ENCODE data around the gene NHSL1. TPM values are rescaled to one million over a fixed set of nuclear protein-coding genes. Genes with fewer than 3 reads are reported as not detected.

NHSL1 gene
- polyA plus RNA-seq, 3 donors from 2014 or later: 0.09 TPM; not detected in 2

DNA sequence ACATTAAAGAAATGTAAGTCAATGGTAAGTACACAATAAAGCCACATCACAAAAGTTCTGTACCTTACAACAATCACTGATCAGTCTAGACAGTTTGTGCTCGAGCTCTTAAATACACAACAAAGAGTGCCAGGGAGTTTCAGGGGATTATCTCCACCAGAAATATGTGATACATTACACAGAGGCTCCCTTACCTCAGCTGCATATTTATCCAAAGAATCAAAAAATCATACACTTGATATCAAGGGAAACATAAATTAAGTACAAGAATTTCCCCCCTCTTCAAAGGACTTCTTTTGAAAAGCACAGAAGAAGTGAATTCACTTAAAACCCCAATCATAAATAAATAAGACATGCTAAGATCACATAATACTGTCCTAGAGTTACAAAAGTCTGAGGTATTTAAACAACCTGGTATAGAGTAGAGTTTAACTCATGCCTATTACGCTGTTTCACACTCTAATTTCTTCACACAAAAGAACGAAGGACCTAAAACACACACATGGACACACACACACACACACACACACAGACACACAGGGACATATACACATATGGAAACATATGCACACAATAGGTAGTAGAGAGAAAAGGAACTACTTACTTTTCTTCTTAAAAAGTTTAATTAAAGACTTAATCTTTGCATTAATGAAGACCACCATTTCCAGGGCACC is 528 bp downstream of the NHSL1 start:
- no peak for DNase-seq
- Mint-ChIP-seq H3K9me3 (no peaks in the 10 kb centered on the region), H3K36me3 (no peaks in the 10 kb centered on the region), H3K4me3 (no peak overlapping the region), H3K27me3 (ENCODE audit: low read depth in 3 of 3) (peaks cover 0 to 9% (median 7%) of the 10 kb centered on the region in 3 donors), H3K4me1 (no peaks in the 10 kb centered on the region), H3K27ac (no peak overlapping the region)

DNA sequence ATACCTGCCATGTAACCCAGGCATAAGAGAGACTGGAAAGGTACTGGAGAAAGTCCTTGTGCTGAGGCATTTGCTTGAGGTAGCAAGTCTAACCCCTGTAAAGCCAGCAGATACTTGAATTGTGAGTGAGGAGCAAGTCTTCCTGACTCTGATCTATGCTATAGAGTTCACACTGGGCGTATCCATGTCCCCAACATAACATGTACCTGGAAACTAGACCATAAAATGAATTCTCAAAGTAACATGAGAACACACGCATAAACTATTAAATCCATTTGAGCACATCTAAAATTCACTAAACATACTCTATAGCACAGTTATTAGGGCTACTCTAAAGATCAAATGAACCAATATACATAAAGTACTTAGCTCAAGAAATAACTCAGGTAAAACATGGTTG is 2.0 kb downstream of the NHSL1 start:
- Mint-ChIP-seq H3K9me3 (no peaks in the 10 kb centered on the region), H3K4me3 (no peak overlapping the region), H3K4me1 (no peaks in the 10 kb centered on the region), H3K36me3 (no peaks in the 10 kb centered on the region), H3K27ac (no peak overlapping the region), H3K27me3 (ENCODE audit: low read depth in 3 of 3) (peaks cover 0 to 14% (median 9%) of the 10 kb centered on the region in 3 donors)
- no peak for DNase-seq

DNA sequence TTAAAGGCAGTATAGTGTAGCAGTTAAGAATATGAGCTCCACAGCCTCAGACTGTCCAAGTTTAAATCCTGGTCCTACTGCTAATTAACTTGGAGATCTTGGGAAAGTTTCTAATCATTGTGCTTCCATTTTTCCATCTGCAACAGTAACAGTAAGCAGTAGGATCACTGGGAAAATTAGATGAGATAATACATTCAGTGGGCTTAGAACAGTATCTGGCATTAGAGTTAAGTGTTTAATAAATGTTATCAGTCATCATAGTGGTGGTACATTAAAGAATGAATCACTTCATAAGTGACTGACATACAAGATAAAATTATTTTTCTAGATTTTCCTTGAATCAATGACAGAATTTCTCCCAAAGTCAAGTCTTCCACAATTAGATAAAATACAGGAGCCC is 5.0 kb downstream of the NHSL1 start:
- no peak for DNase-seq
- Mint-ChIP-seq H3K9me3 (no peaks in the 10 kb centered on the region), H3K27ac (no peak overlapping the region), H3K36me3 (no peaks in the 10 kb centered on the region), H3K4me3 (no peak overlapping the region), H3K4me1 (no peaks in the 10 kb centered on the region), H3K27me3 (ENCODE audit: low read depth in 3 of 3) (peaks cover 2 to 15% (median 9%) of the 10 kb centered on the region in 3 donors)

- H3K27ac Mint-ChIP-seq: no peak overlapping the region
- no peak overlapping the region for H3K4me3 Mint-ChIP-seq
- H3K4me1 Mint-ChIP-seq: no peaks in the 10 kb centered on the region
- no peaks in the 10 kb centered on the region for H3K9me3 Mint-ChIP-seq
- no peaks in the 10 kb centered on the region for H3K36me3 Mint-ChIP-seq
- DNase-seq: no peak
- peaks cover 2 to 18% (median 9%) of the 10 kb centered on the region in 3 donors for H3K27me3 Mint-ChIP-seq (ENCODE audit: low read depth in 3 of 3)
Measured at GRCh38 chr6:138493413-138493812, 5.9 kb downstream of the NHSL1 start.

DNA sequence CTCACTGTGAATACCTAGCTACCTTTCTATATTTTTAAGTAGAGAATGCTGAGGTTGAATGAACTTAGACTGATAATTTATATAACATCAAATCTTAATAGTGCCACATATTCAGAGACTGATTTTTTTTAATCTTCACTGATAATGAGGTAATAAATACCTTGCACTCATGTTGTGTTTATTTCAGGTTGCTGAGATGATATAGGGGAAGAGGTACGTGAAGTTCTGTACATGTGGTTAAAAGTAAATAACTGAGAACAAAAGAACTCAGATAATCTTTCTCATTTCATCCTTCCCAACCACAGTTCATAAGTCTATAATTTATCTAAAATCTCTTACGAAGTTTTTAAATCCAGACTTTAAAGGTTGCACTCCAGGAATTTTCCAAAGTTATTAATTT is 6.4 kb downstream of the NHSL1 start:
- no peaks in the 10 kb centered on the region for H3K36me3 Mint-ChIP-seq
- no peak overlapping the region for H3K4me3 Mint-ChIP-seq
- H3K27me3 Mint-ChIP-seq (ENCODE audit: low read depth in 3 of 3): peaks cover 2 to 18% (median 5%) of the 10 kb centered on the region in 3 donors
- no peak for DNase-seq
- H3K4me1 Mint-ChIP-seq: no peaks in the 10 kb centered on the region
- no peak overlapping the region for H3K27ac Mint-ChIP-seq
- no peaks in the 10 kb centered on the region for H3K9me3 Mint-ChIP-seq

DNA sequence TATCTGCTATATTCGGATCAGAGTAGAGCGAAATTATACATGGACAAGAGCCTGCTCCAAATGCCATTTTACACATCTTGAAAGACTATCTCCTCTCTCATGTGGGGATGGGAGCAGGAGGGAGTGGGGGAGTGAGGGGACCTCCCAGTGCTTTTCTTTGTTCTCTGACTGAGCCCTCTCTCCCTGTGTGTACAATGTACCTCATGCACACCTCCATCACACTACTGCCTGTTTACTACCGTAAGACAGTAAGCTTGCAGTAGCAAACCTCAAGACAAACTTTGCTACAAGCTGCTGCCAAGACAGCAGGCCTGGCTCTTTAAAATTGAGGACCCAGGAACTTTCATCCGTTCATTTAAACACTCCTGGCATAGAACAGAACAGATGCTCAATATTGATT is 7.2 kb downstream of the NHSL1 start:
- no peaks in the 10 kb centered on the region for H3K9me3 Mint-ChIP-seq
- H3K27me3 Mint-ChIP-seq (ENCODE audit: low read depth in 3 of 3): peaks cover 2 to 19% (median 2%) of the 10 kb centered on the region in 3 donors
- no peaks in the 10 kb centered on the region for H3K4me1 Mint-ChIP-seq
- H3K27ac Mint-ChIP-seq: no peak overlapping the region
- DNase-seq: no peak
- H3K36me3 Mint-ChIP-seq: no peaks in the 10 kb centered on the region
- no peak overlapping the region for H3K4me3 Mint-ChIP-seq

DNA sequence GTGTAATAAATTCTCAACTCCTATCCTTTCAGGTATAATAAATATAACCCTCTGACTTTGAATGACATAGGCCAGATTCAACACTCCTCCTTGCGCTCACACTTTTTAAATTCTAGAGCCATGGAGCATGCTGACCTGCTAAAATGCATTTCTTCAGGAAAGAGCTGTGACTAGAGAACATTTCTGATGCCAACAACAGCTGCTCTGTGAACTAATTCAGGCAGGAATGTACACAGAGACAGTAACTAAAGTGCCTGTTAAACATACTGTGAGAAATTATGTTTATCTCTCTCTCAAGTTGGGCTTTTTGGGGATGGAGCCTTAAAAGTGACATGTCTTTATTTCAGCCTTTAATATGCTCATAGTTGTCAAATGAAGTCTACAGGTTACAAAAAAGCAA is 8.3 kb downstream of the NHSL1 start:
- no peak overlapping the region for H3K4me3 Mint-ChIP-seq
- no peak overlapping the region for H3K27ac Mint-ChIP-seq
- H3K4me1 Mint-ChIP-seq: no peaks in the 10 kb centered on the region
- no peaks in the 10 kb centered on the region for H3K9me3 Mint-ChIP-seq
- no peak for DNase-seq
- H3K27me3 Mint-ChIP-seq (ENCODE audit: low read depth in 3 of 3): peaks cover 0 to 21% (median 2%) of the 10 kb centered on the region in 3 donors
- H3K36me3 Mint-ChIP-seq: no peaks in the 10 kb centered on the region

DNA sequence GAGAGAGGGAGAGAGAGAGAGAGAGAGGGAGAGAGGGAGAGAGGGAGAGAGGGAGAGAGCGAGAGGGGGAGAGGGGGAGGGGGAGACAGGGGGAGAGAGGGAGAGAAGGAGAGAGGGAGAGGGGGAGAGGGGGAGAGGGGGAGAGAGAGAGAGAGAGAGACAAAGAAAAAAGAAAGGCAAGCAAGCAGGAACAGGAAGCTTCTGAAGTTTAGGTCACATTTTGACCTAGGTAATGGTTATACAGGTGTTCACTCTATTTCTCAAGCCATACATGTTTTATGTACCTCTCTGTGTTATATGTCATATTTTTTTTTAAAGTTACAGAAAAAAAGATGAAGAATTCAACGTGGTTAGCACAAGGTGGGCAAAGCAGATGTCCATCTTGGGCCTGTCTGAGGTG is 9.4 kb downstream of the NHSL1 start:
- H3K9me3 Mint-ChIP-seq: no peaks in the 10 kb centered on the region
- no peak overlapping the region for H3K27ac Mint-ChIP-seq
- no peak for DNase-seq
- no peak overlapping the region for H3K4me3 Mint-ChIP-seq
- no peaks in the 10 kb centered on the region for H3K4me1 Mint-ChIP-seq
- H3K27me3 Mint-ChIP-seq (ENCODE audit: low read depth in 3 of 3): peaks cover 2 to 19% (median 4%) of the 10 kb centered on the region in 3 donors
- H3K36me3 Mint-ChIP-seq: no peaks in the 10 kb centered on the region

DNA sequence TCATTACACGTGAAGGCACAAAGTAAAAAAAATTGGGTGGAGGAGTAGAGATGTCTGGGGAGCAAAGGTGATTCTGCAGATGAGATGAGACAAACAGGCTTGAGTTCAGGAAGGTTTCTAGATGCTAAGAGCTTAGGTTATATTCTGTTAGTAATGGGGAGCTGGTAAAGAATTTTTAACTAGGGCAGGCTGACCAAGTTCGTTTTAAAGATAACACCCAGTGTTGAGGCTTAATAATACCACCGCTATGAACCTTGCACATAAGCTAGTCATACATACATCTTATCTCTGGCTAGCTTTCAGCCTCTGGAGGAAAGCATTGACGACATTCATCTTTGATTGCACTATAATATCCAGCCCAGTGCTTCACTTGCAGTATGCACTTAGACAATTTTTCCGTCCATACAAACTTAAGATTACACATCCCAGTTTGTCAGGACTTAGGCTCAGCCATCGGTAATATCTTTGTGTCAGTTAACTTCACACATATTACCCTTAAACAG is 12.1 kb downstream of the NHSL1 start:
- no peak for DNase-seq
- Mint-ChIP-seq H3K4me1 (no peaks in the 10 kb centered on the region), H3K36me3 (no peaks in the 10 kb centered on the region), H3K4me3 (no peak overlapping the region), H3K27ac (no peak overlapping the region), H3K27me3 (ENCODE audit: low read depth in 3 of 3) (peaks cover 2 to 10% (median 4%) of the 10 kb centered on the region in 3 donors), H3K9me3 (no peaks in the 10 kb centered on the region)

DNA sequence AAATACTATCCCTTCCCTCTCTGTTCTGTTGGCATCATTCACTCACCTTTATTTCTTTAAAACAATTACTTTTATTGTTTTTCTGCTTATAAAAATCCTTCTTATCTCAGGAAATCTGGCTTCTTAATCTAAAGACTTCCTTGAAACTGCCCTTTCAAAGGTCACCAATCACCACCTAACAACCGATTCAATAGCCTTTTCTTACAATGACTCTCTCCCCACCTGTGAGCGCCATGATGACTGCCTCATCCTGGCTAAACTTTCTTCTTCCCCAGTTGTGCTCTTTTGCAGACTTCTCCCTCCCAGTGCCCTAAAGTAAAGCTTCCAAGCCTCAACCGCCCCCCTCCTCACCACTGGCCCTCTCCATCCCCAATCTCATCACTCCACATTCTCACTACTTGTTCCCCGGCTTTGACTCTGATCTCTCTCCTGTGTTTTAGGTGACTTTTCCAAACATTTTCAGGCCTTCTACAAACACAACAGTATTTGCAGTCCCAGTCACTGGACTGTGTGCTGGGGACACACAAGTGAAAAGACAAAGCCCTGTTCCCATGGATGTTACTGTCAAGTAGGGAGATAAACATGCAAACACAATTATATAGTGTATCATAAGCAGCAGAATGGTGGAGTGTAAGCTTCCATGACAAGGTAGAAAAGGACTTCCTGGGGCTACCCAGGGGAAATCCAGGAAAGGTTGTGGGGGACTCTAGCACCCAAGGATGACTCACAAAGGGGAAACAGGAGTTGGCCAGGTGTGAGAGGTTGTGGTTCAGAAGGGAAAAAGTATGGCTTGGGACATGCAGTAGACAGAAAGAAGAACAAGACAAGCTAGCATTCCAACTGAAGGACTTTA is 12.8 kb downstream of the NHSL1 start:
- H3K9me3 Mint-ChIP-seq: no peaks in the 10 kb centered on the region
- peaks cover 2 to 15% (median 4%) of the 10 kb centered on the region in 3 donors for H3K27me3 Mint-ChIP-seq (ENCODE audit: low read depth in 3 of 3)
- H3K4me1 Mint-ChIP-seq: no peaks in the 10 kb centered on the region
- no peak overlapping the region for H3K4me3 Mint-ChIP-seq
- no peak for DNase-seq
- H3K27ac Mint-ChIP-seq: no peak overlapping the region
- H3K36me3 Mint-ChIP-seq: no peaks in the 10 kb centered on the region

- Mint-ChIP-seq H3K4me1 (no peaks in the 10 kb centered on the region), H3K9me3 (no peaks in the 10 kb centered on the region), H3K27me3 (ENCODE audit: low read depth in 3 of 3) (peaks cover 2 to 15% (median 4%) of the 10 kb centered on the region in 3 donors), H3K4me3 (no peak overlapping the region), H3K36me3 (no peaks in the 10 kb centered on the region), H3K27ac (no peak overlapping the region)
- DNase-seq: no peak
Measured at GRCh38 chr6:138485586-138486248, 13.6 kb downstream of the NHSL1 start.

- Mint-ChIP-seq H3K27me3 (ENCODE audit: low read depth in 3 of 3) (peaks cover under 1 to 15% (median 4%) of the 10 kb centered on the region in 3 donors), H3K27ac (no peak overlapping the region), H3K9me3 (no peaks in the 10 kb centered on the region), H3K4me3 (no peak overlapping the region), H3K4me1 (no peaks in the 10 kb centered on the region), H3K36me3 (no peaks in the 10 kb centered on the region)
- no peak for DNase-seq
Measured at GRCh38 chr6:138485005-138485545, 14.2 kb downstream of the NHSL1 start.

- Mint-ChIP-seq H3K4me3 (no peak overlapping the region), H3K36me3 (no peaks in the 10 kb centered on the region), H3K4me1 (no peaks in the 10 kb centered on the region), H3K9me3 (no peaks in the 10 kb centered on the region), H3K27me3 (ENCODE audit: low read depth in 3 of 3) (peaks cover 2 to 13% (median 4%) of the 10 kb centered on the region in 3 donors), H3K27ac (no peak overlapping the region)
- DNase-seq: no peak
Measured at GRCh38 chr6:138484018-138484731, 15.1 kb downstream of the NHSL1 start.

Measured in immature natural killer cell (primary cell).